IPS-18c (cell line): ENCODE results near the gene KRTAP12-2.

Experiments used
- H3K4me3 ChIP-seq: 2 replicates; pipeline ENCODE4 v1.7.0; 2013; ENCODE audit warnings: low read depth, mild to moderate bottlenecking, low read length, moderate library complexity; ENCODE audit not compliant: insufficient read depth
- H3K9me3 ChIP-seq: one replicate; pipeline ENCODE4 v1.6.1; 2013; ENCODE audit warnings: mild to moderate bottlenecking, low read length, moderate library complexity; ENCODE audit not compliant: control insufficient read depth, insufficient read depth

Gene KRTAP12-2

GRCh38 chr21:44619886-44620285, 46.8 kb downstream of the KRTAP12-2 start:
- peaks cover 7% of the 10 kb centered on the region for H3K9me3 ChIP-seq
- no peak overlapping the region for H3K4me3 ChIP-seq

- Histone ChIP-seq H3K4me3 (no peak overlapping the region), H3K9me3 (peaks cover 7% of the 10 kb centered on the region)
Observed at GRCh38 chr21:44618909-44619308, 47.8 kb downstream of the KRTAP12-2 start.

GRCh38 chr21:44618504-44618903, 48.2 kb downstream of the KRTAP12-2 start:
- H3K4me3 ChIP-seq, result no peak overlapping the region
- peaks cover 7% of the 10 kb centered on the region for H3K9me3 ChIP-seq

GRCh38 chr21:44617071-44617501, 49.6 kb downstream of the KRTAP12-2 start:
- peaks cover 3% of the 10 kb centered on the region for H3K9me3 ChIP-seq
- no peak overlapping the region for H3K4me3 ChIP-seq

- H3K9me3 ChIP-seq, result no peaks in the 10 kb centered on the region
Observed at GRCh38 chr21:44616591-44616926, 50.2 kb downstream of the KRTAP12-2 start.

More at GRCh38 chr21:44616591-44616926, 50.2 kb downstream of the KRTAP12-2 start:
- no peak overlapping the region for H3K4me3 ChIP-seq
